ENCODE measurements around the gene NRCAM. TPM values are rescaled to one million over a fixed set of nuclear protein-coding genes. Genes with fewer than 3 reads are reported as not detected.

NRCAM gene
- total and polyA plus RNA-seq, 2 of the 8 experiments (the other 6 are each of a cell fraction or from before 2014, with no cell fraction given): 2.7 to 3.8 TPM

GRCh38 chr7:108425714-108426275, 30.4 kb downstream of the NRCAM start:
- Histone ChIP-seq H3K36me3 (ENCODE audit: control insufficient read depth in 2 of 4, insufficient read depth in 4 of 4, low read length in 3 of 4) (no peaks in the 10 kb centered on the region), H3K27me3 (replicated peaks in 1 of 4; ENCODE audit: control insufficient read depth in 3 of 4, extremely low read depth in 1 of 4, insufficient read depth in 3 of 4, low read length in 3 of 4) (no peaks in the 10 kb centered on the region), H2BK120ac (replicated peaks; ENCODE audit: low read depth, low read length) (no peak overlapping the region), H3K4ac (replicated peaks; ENCODE audit: insufficient read length, low read depth, low read length) (no peak overlapping the region), H2BK20ac (ENCODE audit: low read length) (no peak overlapping the region), H2AK5ac (ENCODE audit: low read depth, low read length) (no peak overlapping the region), H3K56ac (replicated peaks; ENCODE audit: insufficient read length, low read depth, low read length) (no peak overlapping the region), H3K18ac (ENCODE audit: extremely low read depth, low read length) (no peak overlapping the region), H3K9ac (replicated peaks in 1 of 4; ENCODE audit: extremely low read depth in 1 of 4, low read depth in 3 of 4, low read length in 3 of 4) (no peak overlapping the region), H2BK5ac (ENCODE audit: low read depth, low read length) (no peak overlapping the region), H2AFZ (ENCODE audit: low read length) (no peak overlapping the region), H3K27ac (ENCODE audit: low read depth, low read length) (no peak overlapping the region), H3K23ac (ENCODE audit: insufficient read length) (no peak overlapping the region), H2BK15ac (ENCODE audit: low read length) (no peak overlapping the region), H2BK12ac (ENCODE audit: low read depth, low read length) (no peak overlapping the region), H3K4me1 (replicated peaks in 1 of 4; ENCODE audit: control insufficient read depth in 3 of 4, insufficient read depth in 4 of 4, low read length in 3 of 4) (no peaks in the 10 kb centered on the region), H3K4me2 (ENCODE audit: insufficient read depth in 1 of 2, low read depth in 2 of 2, low read length in 2 of 2) (no peak overlapping the region), H3K79me1 (ENCODE audit: low read depth, low read length) (no peaks in the 10 kb centered on the region), H4K5ac (ENCODE audit: insufficient read length, low read depth, low read length) (no peak overlapping the region), H3K23me2 (ENCODE audit: low read depth, low read length) (no peaks in the 10 kb centered on the region; the same call in 1 of the 2 replicates), H3K4me3 (ENCODE audit: extremely low read depth in 1 of 4, insufficient read depth in 2 of 4, low read depth in 3 of 4, low read length in 4 of 4) (no peak overlapping the region), H4K91ac (replicated peaks; ENCODE audit: insufficient read length, low read length) (no peak overlapping the region), H3K14ac (ENCODE audit: insufficient read length) (no peak overlapping the region), H3K79me2 (ENCODE audit: control insufficient read depth in 1 of 2, insufficient read depth in 2 of 2, low read length in 2 of 2) (no peaks in the 10 kb centered on the region), H4K20me1 (replicated peaks in 1 of 2; ENCODE audit: control insufficient read depth in 1 of 2, insufficient read depth in 2 of 2, low read length in 2 of 2) (no peaks in the 10 kb centered on the region), H3K9me3 (ENCODE audit: insufficient read depth in 2 of 2, low read depth in 1 of 2, low read length in 1 of 2) (no peaks in the 10 kb centered on the region), H4K8ac (ENCODE audit: extremely low read depth, insufficient read depth, low read length) (no peak overlapping the region)
- ChIA-PET POLR2A (ENCODE audit: partially characterized antibody) (no interaction called here), CTCF (ENCODE audit: partially characterized antibody) (no interaction called here)
- 88% methylated on average over 2 of the region's 2 CpGs; no CpG with 5 or more reads in 1 of the 2 experiments for WGBS, 2 experiments (ENCODE audit: extremely low coverage in 1 of 2, insufficient coverage in 1 of 2, insufficient read length in 1 of 2, insufficient replicate concordance in 2 of 2, low coverage in 1 of 2, low lambda C conversion rate in 2 of 2, missing lambda C conversion rate in 1 of 2)
- DNase-seq (ENCODE audit: low read depth in 1 of 2, low spot score in 2 of 2): no peak
- FAIRE-seq: no peak
- TF ChIP-seq SP4 (IDR thresholded peaks at IDR 0.05; ENCODE audit: low read length) (no peak), JUN (IDR thresholded peaks at IDR 0.05; ENCODE audit: low read depth, low read length) (no peak), EZH2 (IDR thresholded peaks at IDR 0.05; ENCODE audit: low read depth, low read length, severe bottlenecking) (no peak), GTF2F1 (IDR thresholded peaks at IDR 0.05; ENCODE audit: borderline replicate concordance, low read depth, low read length) (no peak), SUZ12 (IDR thresholded peaks at IDR 0.05; ENCODE audit: low read length) (no peak), SIX5 (IDR thresholded peaks at IDR 0.05; ENCODE audit: low read depth, low read length) (no peak), POU5F1 (IDR thresholded peaks at IDR 0.05; ENCODE audit: low read depth, low read length) (no peak), BACH1 (IDR thresholded peaks at IDR 0.05; ENCODE audit: low read length) (no peak), TAF7 (optimal IDR thresholded peaks at IDR 0.05; ENCODE audit: borderline replicate concordance, low read depth, low read length) (no peak), RAD21 (IDR thresholded peaks at IDR 0.05 in 1 of 2, conservative IDR thresholded peaks at IDR 0.05 in 1 of 2; ENCODE audit: low read depth in 2 of 2, low read length in 2 of 2) (no peak), ASH2L (IDR thresholded peaks at IDR 0.05; ENCODE audit: low read length) (no peak), RXRA (IDR thresholded peaks at IDR 0.05; ENCODE audit: insufficient read depth, low read depth, low read length) (no peak), SRF (IDR thresholded peaks at IDR 0.05; ENCODE audit: low read depth, low read length) (no peak)
- TF ChIP-seq, protein P1, sequence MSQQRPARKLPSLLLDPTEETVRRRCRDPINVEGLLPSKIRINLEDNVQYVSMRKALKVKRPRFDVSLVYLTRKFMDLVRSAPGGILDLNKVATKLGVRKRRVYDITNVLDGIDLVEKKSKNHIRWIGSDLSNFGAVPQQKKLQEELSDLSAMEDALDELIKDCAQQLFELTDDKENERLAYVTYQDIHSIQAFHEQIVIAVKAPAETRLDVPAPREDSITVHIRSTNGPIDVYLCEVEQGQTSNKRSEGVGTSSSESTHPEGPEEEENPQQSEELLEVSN (IDR thresholded peaks at IDR 0.05): no peak

Measured in H1 (cell line).